OCI-LY1 (cell line): ENCODE data around the gene KCNK3.

Source experiments
- H2AFZ ChIP-seq: fragments of 200-600 bp; sonication (generic), shearing (Covaris generic); 2 replicates; pipeline ENCODE4 v1.6.0; 2014; ENCODE audit warnings: antibody characterized with exemption, mild to moderate bottlenecking, low read length
- H3F3A ChIP-seq: fragments of 200-600 bp; sonication (generic), shearing (Covaris generic); 2 replicates; pipeline ENCODE4 v1.6.0; 2014; ENCODE audit warnings: mild to moderate bottlenecking, antibody characterized with exemption, low read length, moderate library complexity; ENCODE audit not compliant: insufficient read depth
- H3K27ac ChIP-seq: fragments of 200-600 bp; sonication (generic); 2 replicates; pipeline ENCODE4 v1.5.1; 2014; ENCODE audit warnings: low read length, mixed run types, mild to moderate bottlenecking, low read depth; ENCODE audit not compliant: poor library complexity, severe bottlenecking
- H3K27me3 ChIP-seq: fragments of 200-600 bp; sonication (generic); 2 replicates; pipeline ENCODE4 v1.6.0; 2014; ENCODE audit warnings: antibody characterized with exemption, mild to moderate bottlenecking, low read length, moderate library complexity; ENCODE audit not compliant: insufficient read depth
- H3K36me3 ChIP-seq: fragments of 200-600 bp; sonication (generic); 2 replicates; pipeline ENCODE4 v1.6.1; 2014; ENCODE audit warnings: mild to moderate bottlenecking, antibody characterized with exemption, low read length, moderate library complexity, mixed read lengths; ENCODE audit not compliant: insufficient read depth
- H3K4me1 ChIP-seq: fragments of 200-600 bp; sonication (generic); 2 replicates; pipeline ENCODE4 v1.5.1; 2014; ENCODE audit warnings: mild to moderate bottlenecking, low read length, moderate library complexity; ENCODE audit not compliant: insufficient read depth, severe bottlenecking
- H3K4me2 ChIP-seq: fragments of 200-600 bp; sonication (generic), shearing (Covaris generic); 2 replicates; pipeline ENCODE4 v1.6.1; 2014; ENCODE audit warnings: low read length
- H3K4me3 ChIP-seq: fragments of 200-600 bp; sonication (generic); 2 replicates; pipeline ENCODE4 v1.5.1; 2014; ENCODE audit warnings: low read length, low read depth, mild to moderate bottlenecking, mixed read lengths; ENCODE audit not compliant: poor library complexity, severe bottlenecking
- H3K79me2 ChIP-seq: fragments of 200-600 bp; shearing (Covaris generic); 2 replicates; pipeline ENCODE4 v1.6.1; 2016; ENCODE audit warnings: mixed run types, low read length, mixed read lengths; ENCODE audit not compliant: insufficient read depth
- H3K9ac ChIP-seq: fragments of 200-600 bp; sonication (generic), shearing (Covaris generic); 2 replicates; pipeline ENCODE4 v1.6.1; 2014; ENCODE audit warnings: mild to moderate bottlenecking, low read length, mixed read lengths
- H3K9me2 ChIP-seq: fragments of 200-600 bp; sonication (generic), shearing (Covaris generic); 2 replicates; pipeline ENCODE4 v1.6.1; 2014; ENCODE audit warnings: low read depth, mild to moderate bottlenecking, low read length, mixed read lengths
- H3K9me3 ChIP-seq: fragments of 200-600 bp; shearing (Covaris generic); 2 replicates; pipeline ENCODE4 v1.6.1; 2014; ENCODE audit warnings: low read length, mixed read lengths
- H4K20me1 ChIP-seq: fragments of 200-600 bp; sonication (generic), shearing (Covaris generic); 2 replicates; pipeline ENCODE4 v1.6.0; 2016; ENCODE audit warnings: mild to moderate bottlenecking, low read length; ENCODE audit not compliant: insufficient read depth
- CTCF ChIP-seq: fragments of 200-600 bp; sonication (generic), shearing (Covaris generic); IDR thresholded peaks from 2 replicates; pipeline ENCODE4 v1.5.1; 2017; ENCODE audit warnings: mild to moderate bottlenecking, antibody characterized with exemption, low read length, moderate library complexity, mixed read lengths
- EZH2 ChIP-seq: fragments of 200-600 bp; sonication (generic), shearing (Covaris generic); IDR thresholded peaks from 2 replicates; pipeline ENCODE4 v1.8.0; 2017; ENCODE audit warnings: borderline replicate concordance, mixed run types, mild to moderate bottlenecking, antibody characterized with exemption, low read length, moderate library complexity, mixed read lengths

Gene KCNK3

GRCh38 chr2:26740890-26741302 lies 48.4 kb downstream of the KCNK3 start:
- no peak overlapping the region for H3K9ac ChIP-seq

GRCh38 chr2:26742048-26742770 lies 49.7 kb downstream of the KCNK3 start:
- Histone ChIP-seq H3K4me1 (no peaks in the 10 kb centered on the region), H3K4me3 (no peak overlapping the region), H3K36me3 (no peaks in the 10 kb centered on the region), H3K27ac (no peak overlapping the region), H3K27me3 (no peaks in the 10 kb centered on the region; the same call in 1 of the 2 replicates), H3F3A (no peaks in the 10 kb centered on the region), H3K9ac (no peak overlapping the region), H3K9me3 (no peaks in the 10 kb centered on the region), H4K20me1 (no peaks in the 10 kb centered on the region), H3K9me2 (no peaks in the 10 kb centered on the region), H3K4me2 (no peak overlapping the region), H3K79me2 (no peaks in the 10 kb centered on the region), H2AFZ (no peak overlapping the region)
- TF ChIP-seq EZH2 (no peak), CTCF (no peak)

More at GRCh38 chr2:26740890-26741302, 48.4 kb downstream of the KCNK3 start:
- Histone ChIP-seq H2AFZ (no peak overlapping the region), H3K36me3 (no peaks in the 10 kb centered on the region), H3K4me3 (no peak overlapping the region), H3K79me2 (no peaks in the 10 kb centered on the region), H3K9me2 (no peaks in the 10 kb centered on the region), H3F3A (no peaks in the 10 kb centered on the region), H3K4me1 (no peaks in the 10 kb centered on the region), H3K4me2 (no peak overlapping the region), H3K9me3 (no peaks in the 10 kb centered on the region), H3K27ac (no peak overlapping the region), H3K27me3 (no peaks in the 10 kb centered on the region; the same call in 1 of the 2 replicates), H4K20me1 (no peaks in the 10 kb centered on the region)
- 0 out of 2 replicates have a peak, but pooled peaks have one; percentile 22 for TF ChIP-seq CTCF
- TF ChIP-seq EZH2: no peak

- Histone ChIP-seq H3K4me1 (no peaks in the 10 kb centered on the region), H2AFZ (no peak overlapping the region), H3K4me3 (no peak overlapping the region), H3K4me2 (no peak overlapping the region), H3F3A (no peaks in the 10 kb centered on the region), H3K9ac (no peak overlapping the region), H3K9me2 (no peaks in the 10 kb centered on the region), H4K20me1 (no peaks in the 10 kb centered on the region), H3K36me3 (no peaks in the 10 kb centered on the region), H3K27ac (no peak overlapping the region), H3K9me3 (no peaks in the 10 kb centered on the region), H3K27me3 (no peaks in the 10 kb centered on the region; the same call in 1 of the 2 replicates), H3K79me2 (no peaks in the 10 kb centered on the region)
- TF ChIP-seq CTCF (no peak), EZH2 (no peak)
These were observed 51.3 kb downstream of the KCNK3 start for GRCh38 chr2:26743852-26744251.
